Putamen (tissue), 1 donor: ENCODE measurements around the gene SLC9A3.

ENCODE experiments used
- DNase-seq: peaks from one replicate; pipeline ENCODE4 v3.0.0-alpha.2; 2016; ENCODE audit warnings: low spot score

The SLC9A3 gene

GRCh38 chr5:428754-429452 lies 95.3 kb downstream of the SLC9A3 start:
- DNase-seq: no peak

- no peak for DNase-seq
Observed at GRCh38 chr5:428219-428618, 96.0 kb downstream of the SLC9A3 start.

GRCh38 chr5:427415-428087 lies 96.7 kb downstream of the SLC9A3 start:
- no peak for DNase-seq

GRCh38 chr5:426392-426976 lies 97.8 kb downstream of the SLC9A3 start:
- no peak for DNase-seq

GRCh38 chr5:425714-426113 lies 98.5 kb downstream of the SLC9A3 start:
- DNase-seq: no peak

- DNase-seq: no peak
Observed at GRCh38 chr5:424301-425110, 99.7 kb downstream of the SLC9A3 start.

- no peak for DNase-seq
Observed at GRCh38 chr5:423626-424261, 100.5 kb downstream of the SLC9A3 start.

- no peak for DNase-seq
Observed at GRCh38 chr5:423233-423565, 101.0 kb downstream of the SLC9A3 start.

GRCh38 chr5:422323-423232 lies 101.7 kb downstream of the SLC9A3 start:
- no peak for DNase-seq

GRCh38 chr5:421901-422300 lies 102.3 kb downstream of the SLC9A3 start:
- DNase-seq: no peak

GRCh38 chr5:421287-421880 lies 102.9 kb downstream of the SLC9A3 start:
- no peak for DNase-seq

GRCh38 chr5:420632-421286 lies 103.5 kb downstream of the SLC9A3 start:
- no peak for DNase-seq
